CD4-positive, alpha-beta memory T cell (primary cell): ENCODE data around the gene INPP1. TPM values are rescaled to one million over a fixed set of nuclear protein-coding genes. Genes with fewer than 3 reads are reported as not detected.
A peak's percentile ranks its signal among the peaks of the same experiment; 100 is the strongest.

Experiments used
- CTCF ChIA-PET: fragments of 350-600 bp; sonication (Branson Sonifier 250); formaldehyde crosslinking; loops from one replicate; lab custom pipeline; 2021; ENCODE audit warnings: inconsistent platforms; ENCODE audit not compliant: partially characterized antibody; lab: Charles Lee
- POLR2A ChIA-PET: fragments of 350-600 bp; sonication (Branson Sonifier 250); formaldehyde crosslinking; loops from one replicate; lab custom pipeline; 2021; ENCODE audit not compliant: partially characterized antibody; lab: Charles Lee
- DNase-seq, 5 donors: peaks; one replicate each; pipeline versions ENCODE4 v3.0.0 to v3.0.0-alpha.2; 2020 to 2022; ENCODE audit warnings: mixed read lengths in 1 of 5
- H3K27ac ChIP-seq: one replicate; pipeline ENCODE4 v1.7.0; 2013; ENCODE audit warnings: low read depth, low read length
- H3K27me3 ChIP-seq: 2 replicates; pipeline ENCODE4 v1.7.0; 2013; ENCODE audit warnings: mild to moderate bottlenecking, low read length, moderate library complexity; ENCODE audit not compliant: insufficient read depth
- H3K36me3 ChIP-seq: 2 replicates; pipeline ENCODE4 v1.7.0; 2013; ENCODE audit warnings: mild to moderate bottlenecking, low read length, moderate library complexity; ENCODE audit not compliant: insufficient read depth
- H3K4me1 ChIP-seq: 2 replicates; pipeline ENCODE4 v1.7.0; 2013; ENCODE audit warnings: mild to moderate bottlenecking, low read length, moderate library complexity; ENCODE audit not compliant: insufficient read depth
- H3K4me3 ChIP-seq, 2 donors: one replicate each; pipeline ENCODE4 v1.7.0; 2013; ENCODE audit warnings: low read length in 2 of 2, mild to moderate bottlenecking in 1 of 2
- H3K9me3 ChIP-seq, 2 donors: one replicate each; pipeline ENCODE4 v1.7.0; 2013; ENCODE audit warnings: low read length in 2 of 2, control low read depth in 1 of 2; ENCODE audit not compliant: control insufficient read depth in 1 of 2
- H3K27ac Mint-ChIP-seq, 7 donors: one replicate each; pipeline ENCODE4 v1.8.0; 2020 to 2021; ENCODE audit warnings: mixed read lengths in 7 of 7, mild to moderate bottlenecking in 6 of 7, inconsistent platforms in 3 of 7, moderate library complexity in 3 of 7
- H3K27me3 Mint-ChIP-seq, 2 donors: one replicate each; pipeline ENCODE4 v1.8.0; 2020 to 2021; ENCODE audit warnings: mixed read lengths in 2 of 2
- H3K36me3 Mint-ChIP-seq, 2 donors: one replicate each; pipeline ENCODE4 v1.8.0; 2020 to 2021; ENCODE audit warnings: mixed read lengths in 2 of 2, inconsistent platforms in 1 of 2, mild to moderate bottlenecking in 1 of 2
- H3K4me1 Mint-ChIP-seq, 4 donors: one replicate each; pipeline ENCODE4 v1.8.0; 2020 to 2021; ENCODE audit warnings: mixed read lengths in 4 of 4, mild to moderate bottlenecking in 1 of 4
- H3K4me3 Mint-ChIP-seq, 8 donors: one replicate each; pipeline ENCODE4 v1.8.0; 2020 to 2021; ENCODE audit warnings: mixed read lengths in 8 of 8, mild to moderate bottlenecking in 7 of 8, moderate library complexity in 6 of 8, inconsistent platforms in 3 of 8
- H3K9me3 Mint-ChIP-seq, 8 donors: one replicate each; pipeline ENCODE4 v1.8.0; 2020 to 2021; ENCODE audit warnings: mixed read lengths in 8 of 8, mild to moderate bottlenecking in 5 of 8, inconsistent platforms in 3 of 8, moderate library complexity in 1 of 8
- intact Hi-C: fragments of 100-400 bp; cut with micrococcal nuclease; formaldehyde crosslinking; loops from one replicate; pipeline ENCODE4 v1.15.1; 2023
- polyA plus RNA-seq, 2 donors: library from polyadenylated mRNA; unstranded; fragments of 300-500 nt; fragmentation: Illumina TruSeq; gene quantifications; one replicate each; pipeline ENCODE4 v1.2.3, GENCODE V29; 2021
- total RNA-seq, 2 experiments: library from RNA; stranded (reverse); gene quantifications; one replicate each; pipeline ENCODE4 v1.2.3, GENCODE V29; 2021

The INPP1 gene
- total and polyA plus RNA-seq, 4 experiments from 2014 or later, result 3.1 to 3.7 (median 3.3) TPM

GRCh38 chr2:190339394-190339793 is 4.0 kb upstream of the INPP1 start:
- intact Hi-C loops, result no loop called here
- no peaks in the 10 kb centered on the region for H3K36me3 ChIP-seq
- Mint-ChIP-seq H3K27me3 (no peaks in the 10 kb centered on the region), H3K9me3 (no peaks in the 10 kb centered on the region), H3K27ac (peak overlapping the region in 1 of 7 donors; percentile 6), H3K36me3 (peaks cover 0 to 3% of the 10 kb centered on the region in 2 donors), H3K4me1 (peaks cover 7 to 16% (median 10%) of the 10 kb centered on the region in 4 donors), H3K4me3 (no peak overlapping the region)
- ChIA-PET POLR2A (no interaction called here), CTCF (interaction anchor here (1.7 kb wide), 1 partner anchor 340 kb away, joined by 5 read pairs; no protein-coding TSS in a partner anchor)
- no peak for DNase-seq
- peaks cover 6% of the 10 kb centered on the region for H3K4me1 ChIP-seq
- no peaks in the 10 kb centered on the region for H3K9me3 ChIP-seq
- no peak overlapping the region for H3K4me3 ChIP-seq
- no peak overlapping the region for H3K27ac ChIP-seq
- no peaks in the 10 kb centered on the region for H3K27me3 ChIP-seq

GRCh38 chr2:190340369-190340768 is 3.0 kb upstream of the INPP1 start:
- Histone ChIP-seq H3K4me3 (no peak overlapping the region), H3K27me3 (no peaks in the 10 kb centered on the region), H3K9me3 (no peaks in the 10 kb centered on the region), H3K36me3 (no peaks in the 10 kb centered on the region), H3K4me1 (peaks cover 14% of the 10 kb centered on the region), H3K27ac (no peak overlapping the region)
- no peak for DNase-seq
- peaks cover 9 to 20% (median 13%) of the 10 kb centered on the region in 4 donors for H3K4me1 Mint-ChIP-seq
- H3K9me3 Mint-ChIP-seq, result no peaks in the 10 kb centered on the region
- H3K27ac Mint-ChIP-seq, result peak overlapping the region in 3 of 7 donors; percentile 9 to 30 (median 22)
- H3K36me3 Mint-ChIP-seq, result peaks cover 0 to 4% of the 10 kb centered on the region in 2 donors
- ChIA-PET POLR2A (interaction anchor here (0.6 kb wide), 1 partner anchor 683 kb away, joined by 4 read pairs; no protein-coding TSS in a partner anchor), CTCF (no interaction called here)
- intact Hi-C loops, result no loop called here
- H3K4me3 Mint-ChIP-seq, result no peak overlapping the region
- H3K27me3 Mint-ChIP-seq, result no peaks in the 10 kb centered on the region

- intact Hi-C loops, result no loop called here
- Histone ChIP-seq H3K36me3 (no peaks in the 10 kb centered on the region), H3K4me3 (no peak overlapping the region), H3K27ac (no peak overlapping the region), H3K27me3 (no peaks in the 10 kb centered on the region), H3K4me1 (peaks cover 14% of the 10 kb centered on the region), H3K9me3 (no peaks in the 10 kb centered on the region)
- Mint-ChIP-seq H3K9me3 (no peaks in the 10 kb centered on the region), H3K27ac (peak overlapping the region in 2 of 7 donors; percentile 48 to 62), H3K4me1 (peaks cover 9 to 20% (median 13%) of the 10 kb centered on the region in 4 donors), H3K4me3 (peak overlapping the region; percentile 89 to 94 (median 90)), H3K27me3 (no peaks in the 10 kb centered on the region), H3K36me3 (peaks cover 0 to 4% of the 10 kb centered on the region in 2 donors)
- no peak for DNase-seq
- CTCF ChIA-PET, result interaction anchor here (1.7 to 4.3 kb wide), 2 partner anchors 23 to 64 kb away, joined by 4 to 18 read pairs; partner anchors contain the start of gene HIBCH
- POLR2A ChIA-PET, result interaction anchor here (2.3 to 2.5 kb wide), 2 partner anchors 17 to 22 kb away, joined by 13 to 14 read pairs; partner anchors contain the start of gene HIBCH
Observed at GRCh38 chr2:190342611-190343010, 778 bp upstream of the INPP1 start.

GRCh38 chr2:190343089-190343535 is 277 bp upstream of the INPP1 start:
- no peaks in the 10 kb centered on the region for H3K9me3 ChIP-seq
- no peaks in the 10 kb centered on the region for H3K27me3 ChIP-seq
- peaks cover 14% of the 10 kb centered on the region for H3K4me1 ChIP-seq
- Mint-ChIP-seq H3K27ac (peak overlapping the region in 6 of 7 donors; percentile 48 to 92 (median 82)), H3K4me3 (peak overlapping the region; percentile 89 to 94 (median 90)), H3K36me3 (peaks cover 0 to 4% of the 10 kb centered on the region in 2 donors), H3K4me1 (peaks cover 9 to 20% (median 13%) of the 10 kb centered on the region in 4 donors), H3K27me3 (no peaks in the 10 kb centered on the region), H3K9me3 (no peaks in the 10 kb centered on the region)
- no peak overlapping the region for H3K27ac ChIP-seq
- intact Hi-C loops, result no loop called here
- peak overlapping the region; percentile 28 to 45 for H3K4me3 ChIP-seq
- DNase-seq, result no peak
- H3K36me3 ChIP-seq, result no peaks in the 10 kb centered on the region
- ChIA-PET CTCF (interaction anchor here (1.7 to 4.3 kb wide), 2 partner anchors 24 to 64 kb away, joined by 4 to 18 read pairs; partner anchors contain the start of gene HIBCH), POLR2A (interaction anchor here (2.3 to 2.5 kb wide), 2 partner anchors 17 to 23 kb away, joined by 13 to 14 read pairs; partner anchors contain the start of gene HIBCH)

GRCh38 chr2:190344276-190344827 is 963 bp downstream of the INPP1 start:
- no peak overlapping the region for H3K27ac ChIP-seq
- H3K36me3 ChIP-seq, result no peaks in the 10 kb centered on the region
- Mint-ChIP-seq H3K36me3 (peaks cover 0 to 4% of the 10 kb centered on the region in 2 donors), H3K9me3 (no peaks in the 10 kb centered on the region), H3K4me1 (peaks cover 9 to 20% (median 13%) of the 10 kb centered on the region in 4 donors), H3K27ac (peak overlapping the region in 6 of 7 donors; percentile 2 to 93 (median 76)), H3K4me3 (peak overlapping the region; percentile 86 to 99 (median 90)), H3K27me3 (no peaks in the 10 kb centered on the region)
- ChIA-PET CTCF (interaction anchor here (0.9 to 4.3 kb wide), 5 partner anchors 16 to 40 kb away, joined by 3 to 18 read pairs (median 5); partner anchors contain the start of gene HIBCH), POLR2A (interaction anchor here (1.2 to 2.5 kb wide), 4 partner anchors 9 to 686 kb away, joined by 3 to 14 read pairs (median 10); partner anchors contain the start of gene HIBCH)
- no peak for DNase-seq
- H3K9me3 ChIP-seq, result no peaks in the 10 kb centered on the region
- H3K4me3 ChIP-seq, result peak overlapping the region in 1 of 2 donors; percentile 45
- intact Hi-C loops, result loop anchor here (1.0 kb wide), 2 partner anchors 25 to 28 kb away; partner anchors contain the start of gene HIBCH
- peaks cover 14% of the 10 kb centered on the region for H3K4me1 ChIP-seq
- no peaks in the 10 kb centered on the region for H3K27me3 ChIP-seq

- Mint-ChIP-seq H3K27me3 (no peaks in the 10 kb centered on the region), H3K4me1 (peaks cover 0 to 10% (median under 1%) of the 10 kb centered on the region in 4 donors), H3K4me3 (no peak overlapping the region), H3K36me3 (no peaks in the 10 kb centered on the region), H3K27ac (no peak overlapping the region), H3K9me3 (no peaks in the 10 kb centered on the region)
- no peak for DNase-seq
- H3K9me3 ChIP-seq, result no peaks in the 10 kb centered on the region
- intact Hi-C loops, result no loop called here
- no peak overlapping the region for H3K4me3 ChIP-seq
- no peaks in the 10 kb centered on the region for H3K4me1 ChIP-seq
- H3K27ac ChIP-seq, result no peak overlapping the region
- no peaks in the 10 kb centered on the region for H3K27me3 ChIP-seq
- ChIA-PET POLR2A (interaction anchor here (0.8 kb wide), 1 partner anchor 10 kb away, joined by 3 read pairs; no protein-coding TSS in a partner anchor), CTCF (interaction anchor here (0.5 to 1.3 kb wide), 3 partner anchors 12 to 72 kb away, joined by 3 read pairs; no protein-coding TSS in a partner anchor)
- H3K36me3 ChIP-seq, result no peaks in the 10 kb centered on the region
Observed at GRCh38 chr2:190350371-190350770, 7.0 kb downstream of the INPP1 start.

GRCh38 chr2:190351955-190352354 is 8.6 kb downstream of the INPP1 start:
- Mint-ChIP-seq H3K4me3 (no peak overlapping the region), H3K27me3 (no peaks in the 10 kb centered on the region), H3K36me3 (no peaks in the 10 kb centered on the region), H3K9me3 (no peaks in the 10 kb centered on the region), H3K4me1 (peaks cover 0 to 10% (median under 1%) of the 10 kb centered on the region in 4 donors), H3K27ac (peak overlapping the region in 1 of 7 donors; percentile 37)
- Histone ChIP-seq H3K27me3 (no peaks in the 10 kb centered on the region), H3K4me1 (no peaks in the 10 kb centered on the region), H3K36me3 (no peaks in the 10 kb centered on the region), H3K9me3 (no peaks in the 10 kb centered on the region), H3K4me3 (no peak overlapping the region), H3K27ac (no peak overlapping the region)
- ChIA-PET POLR2A (no interaction called here), CTCF (interaction anchor here (1.7 kb wide), 1 partner anchor 32 kb away, joined by 7 read pairs; the partner anchor contains the start of gene HIBCH)
- intact Hi-C loops, result no loop called here
- DNase-seq, result no peak
